Measurements from ENCODE around the gene LDLR. TPM values are rescaled to one million over a fixed set of nuclear protein-coding genes. Genes with fewer than 3 reads are reported as not detected.
A peak's percentile ranks its signal among the peaks of the same experiment; 100 is the strongest.

The LDLR gene
- total RNA-seq, 1 donor from 2014 or later: 153 TPM

- no peak for FAIRE-seq
- TF ChIP-seq, protein P1, sequence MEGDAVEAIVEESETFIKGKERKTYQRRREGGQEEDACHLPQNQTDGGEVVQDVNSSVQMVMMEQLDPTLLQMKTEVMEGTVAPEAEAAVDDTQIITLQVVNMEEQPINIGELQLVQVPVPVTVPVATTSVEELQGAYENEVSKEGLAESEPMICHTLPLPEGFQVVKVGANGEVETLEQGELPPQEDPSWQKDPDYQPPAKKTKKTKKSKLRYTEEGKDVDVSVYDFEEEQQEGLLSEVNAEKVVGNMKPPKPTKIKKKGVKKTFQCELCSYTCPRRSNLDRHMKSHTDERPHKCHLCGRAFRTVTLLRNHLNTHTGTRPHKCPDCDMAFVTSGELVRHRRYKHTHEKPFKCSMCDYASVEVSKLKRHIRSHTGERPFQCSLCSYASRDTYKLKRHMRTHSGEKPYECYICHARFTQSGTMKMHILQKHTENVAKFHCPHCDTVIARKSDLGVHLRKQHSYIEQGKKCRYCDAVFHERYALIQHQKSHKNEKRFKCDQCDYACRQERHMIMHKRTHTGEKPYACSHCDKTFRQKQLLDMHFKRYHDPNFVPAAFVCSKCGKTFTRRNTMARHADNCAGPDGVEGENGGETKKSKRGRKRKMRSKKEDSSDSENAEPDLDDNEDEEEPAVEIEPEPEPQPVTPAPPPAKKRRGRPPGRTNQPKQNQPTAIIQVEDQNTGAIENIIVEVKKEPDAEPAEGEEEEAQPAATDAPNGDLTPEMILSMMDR (IDR thresholded peaks at IDR 0.05; ENCODE audit: insufficient read depth, low read depth, low read length): no peak
- TF ChIP-seq EZH2 (IDR thresholded peaks at IDR 0.05; ENCODE audit: insufficient read depth, low read length): no peak
- Histone ChIP-seq H2AFZ (ENCODE audit: low read depth, low read length) (no peak overlapping the region), H3K27me3 (ENCODE audit: insufficient read depth, low read length) (no peaks in the 10 kb centered on the region), H3K9ac (ENCODE audit: low read length) (no peak overlapping the region), H3K27ac (ENCODE audit: low read depth, low read length) (no peak overlapping the region), H4K20me1 (ENCODE audit: insufficient read depth, low read length) (no peaks in the 10 kb centered on the region), H3K79me2 (ENCODE audit: insufficient read depth, low read length) (no peaks in the 10 kb centered on the region), H3K4me2 (ENCODE audit: low read length) (no peak overlapping the region), H3K9me3 (ENCODE audit: insufficient read depth, low read depth, low read length) (no peaks in the 10 kb centered on the region), H3K4me3 (ENCODE audit: insufficient read depth, low read depth, low read length) (no peak overlapping the region), H3K36me3 (ENCODE audit: insufficient read depth, low read length) (peaks cover 18% of the 10 kb centered on the region), H3K4me1 (ENCODE audit: insufficient read depth, low read length) (peaks cover 29% of the 10 kb centered on the region)
- Mint-ChIP-seq H3K36me3 (ENCODE audit: low read depth, unreplicated experiment) (peaks cover 42% of the 10 kb centered on the region), H3K9me3 (ENCODE audit: unreplicated experiment) (no peaks in the 10 kb centered on the region), H3K4me3 (ENCODE audit: unreplicated experiment) (no peak overlapping the region), H3K27ac (ENCODE audit: unreplicated experiment) (no peak overlapping the region), H3K27me3 (ENCODE audit: low read depth, unreplicated experiment) (no peaks in the 10 kb centered on the region), H3K4me1 (ENCODE audit: low read depth, unreplicated experiment) (peaks cover 6% of the 10 kb centered on the region)
- peak; percentile 35 for DNase-seq (ENCODE audit: low read depth)
Observed at GRCh38 chr19:11169896-11170678, 80.8 kb downstream of the LDLR start.

DNA sequence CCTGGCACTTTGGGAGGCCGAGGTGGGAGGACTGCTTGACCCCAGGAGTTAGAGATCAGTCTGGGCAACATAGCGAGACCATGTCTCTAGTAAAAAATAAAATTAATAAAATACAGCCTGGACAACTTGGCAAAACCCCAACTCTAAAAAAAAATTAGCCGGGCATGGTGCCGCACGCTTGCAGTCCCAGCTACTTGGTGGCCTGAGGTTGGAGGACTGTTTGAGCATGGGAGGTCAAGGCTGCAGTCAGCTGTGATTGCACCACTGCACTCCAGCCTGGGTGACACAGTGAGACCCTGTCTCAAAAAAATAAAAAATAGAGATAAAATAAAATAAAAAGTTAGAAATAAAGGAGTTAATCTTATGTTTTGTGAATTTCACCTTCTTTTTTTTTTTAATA, 81.9 kb downstream of the LDLR start:
- Histone ChIP-seq H3K27ac (ENCODE audit: low read depth, low read length) (no peak overlapping the region), H3K36me3 (ENCODE audit: insufficient read depth, low read length) (peaks cover 21% of the 10 kb centered on the region), H3K79me2 (ENCODE audit: insufficient read depth, low read length) (no peaks in the 10 kb centered on the region), H3K4me3 (ENCODE audit: insufficient read depth, low read depth, low read length) (no peak overlapping the region), H3K9me3 (ENCODE audit: insufficient read depth, low read depth, low read length) (no peaks in the 10 kb centered on the region), H3K27me3 (ENCODE audit: insufficient read depth, low read length) (no peaks in the 10 kb centered on the region), H3K4me2 (ENCODE audit: low read length) (no peak overlapping the region), H3K9ac (ENCODE audit: low read length) (no peak overlapping the region), H4K20me1 (ENCODE audit: insufficient read depth, low read length) (no peaks in the 10 kb centered on the region), H3K4me1 (ENCODE audit: insufficient read depth, low read length) (peaks cover 19% of the 10 kb centered on the region), H2AFZ (ENCODE audit: low read depth, low read length) (no peak overlapping the region)
- Mint-ChIP-seq H3K27me3 (ENCODE audit: low read depth, unreplicated experiment) (no peaks in the 10 kb centered on the region), H3K9me3 (ENCODE audit: unreplicated experiment) (no peaks in the 10 kb centered on the region), H3K27ac (ENCODE audit: unreplicated experiment) (no peak overlapping the region), H3K4me3 (ENCODE audit: unreplicated experiment) (no peak overlapping the region), H3K4me1 (ENCODE audit: low read depth, unreplicated experiment) (peaks cover 6% of the 10 kb centered on the region), H3K36me3 (ENCODE audit: low read depth, unreplicated experiment) (peaks cover 42% of the 10 kb centered on the region)
- TF ChIP-seq, protein P1 (IDR thresholded peaks at IDR 0.05; ENCODE audit: insufficient read depth, low read depth, low read length): no peak
- TF ChIP-seq EZH2 (IDR thresholded peaks at IDR 0.05; ENCODE audit: insufficient read depth, low read length): no peak
- no peak for FAIRE-seq
- DNase-seq (ENCODE audit: low read depth): no peak

DNA sequence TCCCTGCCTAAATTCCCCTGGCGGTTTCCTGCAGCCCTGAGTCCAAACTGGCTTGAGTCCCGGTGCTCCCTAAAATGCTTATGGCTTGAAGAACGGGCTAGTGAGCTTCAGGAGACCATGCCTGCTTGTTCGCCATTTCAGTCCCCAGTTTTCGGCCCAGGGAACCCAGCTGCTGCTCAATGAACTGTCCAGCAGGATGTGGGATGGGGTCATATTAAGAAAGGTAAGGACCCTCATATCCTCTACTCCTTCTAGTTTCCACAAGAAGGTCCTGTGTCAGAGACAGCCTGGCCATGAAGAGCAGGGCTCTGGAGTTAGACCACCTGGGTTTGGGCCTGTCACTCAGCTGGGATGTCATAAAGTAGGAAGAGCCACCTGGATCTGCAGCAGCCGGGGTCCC, 83.3 kb downstream of the LDLR start:
- H3K27ac Mint-ChIP-seq (ENCODE audit: unreplicated experiment): no peak overlapping the region

More for the DNA sequence above, 83.3 kb downstream of the LDLR start:
- peaks cover under 1% of the 10 kb centered on the region for H4K20me1 ChIP-seq (ENCODE audit: insufficient read depth, low read length)
- H3K4me2 ChIP-seq (ENCODE audit: low read length): no peak overlapping the region
- H3K4me3 Mint-ChIP-seq (ENCODE audit: unreplicated experiment): no peak overlapping the region
- no peak overlapping the region for H2AFZ ChIP-seq (ENCODE audit: low read depth, low read length)
- no peaks in the 10 kb centered on the region for H3K9me3 Mint-ChIP-seq (ENCODE audit: unreplicated experiment)
- no peak for FAIRE-seq
- H3K4me1 Mint-ChIP-seq (ENCODE audit: low read depth, unreplicated experiment): peaks cover 6% of the 10 kb centered on the region
- H3K36me3 ChIP-seq (ENCODE audit: insufficient read depth, low read length): peaks cover 22% of the 10 kb centered on the region
- H3K4me1 ChIP-seq (ENCODE audit: insufficient read depth, low read length): peaks cover 14% of the 10 kb centered on the region
- no peak overlapping the region for H3K27ac ChIP-seq (ENCODE audit: low read depth, low read length)
- TF ChIP-seq, protein P1 (IDR thresholded peaks at IDR 0.05; ENCODE audit: insufficient read depth, low read depth, low read length): no peak
- TF ChIP-seq EZH2 (IDR thresholded peaks at IDR 0.05; ENCODE audit: insufficient read depth, low read length): no peak
- no peak overlapping the region for H3K9ac ChIP-seq (ENCODE audit: low read length)
- no peak for DNase-seq (ENCODE audit: low read depth)
- no peaks in the 10 kb centered on the region for H3K79me2 ChIP-seq (ENCODE audit: insufficient read depth, low read length)
- peaks cover 43% of the 10 kb centered on the region for H3K36me3 Mint-ChIP-seq (ENCODE audit: low read depth, unreplicated experiment)
- no peaks in the 10 kb centered on the region for H3K9me3 ChIP-seq (ENCODE audit: insufficient read depth, low read depth, low read length)
- H3K27me3 Mint-ChIP-seq (ENCODE audit: low read depth, unreplicated experiment): no peaks in the 10 kb centered on the region
- H3K27me3 ChIP-seq (ENCODE audit: insufficient read depth, low read length): no peaks in the 10 kb centered on the region
- H3K4me3 ChIP-seq (ENCODE audit: insufficient read depth, low read depth, low read length): no peak overlapping the region

All from astrocyte (in vitro differentiated cells and primary cell).